ENCODE data around the gene GPR35.

Gene GPR35

DNA sequence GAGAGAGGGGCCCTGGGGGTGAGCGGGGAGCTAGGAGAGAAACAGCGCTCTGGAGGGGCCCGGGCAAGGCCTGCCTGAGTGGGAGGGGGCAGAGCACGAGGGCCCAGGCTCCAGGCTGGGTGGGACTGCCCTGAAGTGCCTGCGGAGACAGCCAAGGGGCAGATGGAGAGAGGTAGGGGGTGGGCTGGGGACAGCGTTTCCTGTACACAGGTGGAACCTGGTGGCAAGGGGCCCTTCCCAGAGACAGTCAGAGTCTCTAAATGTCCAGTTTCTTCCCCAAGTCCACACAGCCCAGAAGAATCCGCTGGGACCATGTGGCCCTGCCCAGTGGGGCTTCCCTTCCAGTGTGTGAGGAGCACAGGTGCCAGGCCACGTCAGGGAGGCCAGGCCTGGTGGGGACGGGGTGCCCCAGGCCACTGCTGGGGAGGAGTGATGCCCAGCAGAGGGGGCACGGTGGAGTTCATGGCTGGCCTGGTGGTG, 1.7 kb upstream of the GPR35 start:
- no peak for DNase-seq (ENCODE audit: low read depth)

DNA sequence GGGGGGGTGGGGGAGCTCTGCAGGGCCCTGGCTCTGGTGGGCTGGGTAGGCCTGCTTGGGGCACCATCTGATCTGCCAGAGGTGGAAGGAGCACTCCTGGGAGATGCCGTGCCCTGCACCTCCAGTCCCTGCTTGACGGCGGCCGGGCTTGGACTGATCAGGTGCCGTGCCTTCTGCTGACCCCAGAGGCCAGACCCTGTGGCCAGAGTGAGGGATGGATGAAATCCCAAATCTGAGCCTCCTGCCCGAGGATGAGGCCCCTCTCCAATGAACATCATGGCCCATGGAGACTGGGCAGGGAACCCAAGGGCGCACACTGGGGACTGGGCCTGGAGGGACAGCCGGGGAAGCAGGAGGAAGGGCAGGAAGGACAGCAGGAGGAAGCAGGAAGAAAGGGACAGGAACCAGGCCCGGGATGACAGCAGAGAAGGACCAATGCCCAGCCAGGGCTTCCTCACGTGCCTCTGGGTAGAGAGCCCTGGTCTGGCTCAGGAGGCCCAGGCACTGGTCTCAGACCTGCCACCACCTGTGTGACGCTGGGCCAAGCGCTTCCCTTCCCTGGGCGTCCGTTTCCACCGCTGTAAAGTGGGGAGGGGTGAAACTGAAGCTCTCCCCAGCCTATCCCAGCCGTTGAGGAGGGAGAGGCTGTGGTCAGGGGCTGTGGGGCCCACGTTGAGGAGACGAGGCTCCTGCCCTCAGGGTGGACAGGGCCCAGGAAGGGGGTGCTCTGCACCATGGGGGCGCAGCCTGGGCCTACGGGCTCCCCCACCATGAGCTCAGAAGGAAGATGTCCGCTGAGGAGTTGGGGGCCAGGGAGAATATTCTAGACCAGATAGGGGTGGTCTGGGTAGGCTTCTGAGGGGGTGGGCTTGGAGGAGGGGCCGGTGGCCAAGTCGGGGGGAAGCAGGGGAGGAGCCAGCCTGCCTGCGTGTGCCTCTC, 1.0 kb upstream of the GPR35 start:
- no peak for DNase-seq (ENCODE audit: low read depth)

DNA sequence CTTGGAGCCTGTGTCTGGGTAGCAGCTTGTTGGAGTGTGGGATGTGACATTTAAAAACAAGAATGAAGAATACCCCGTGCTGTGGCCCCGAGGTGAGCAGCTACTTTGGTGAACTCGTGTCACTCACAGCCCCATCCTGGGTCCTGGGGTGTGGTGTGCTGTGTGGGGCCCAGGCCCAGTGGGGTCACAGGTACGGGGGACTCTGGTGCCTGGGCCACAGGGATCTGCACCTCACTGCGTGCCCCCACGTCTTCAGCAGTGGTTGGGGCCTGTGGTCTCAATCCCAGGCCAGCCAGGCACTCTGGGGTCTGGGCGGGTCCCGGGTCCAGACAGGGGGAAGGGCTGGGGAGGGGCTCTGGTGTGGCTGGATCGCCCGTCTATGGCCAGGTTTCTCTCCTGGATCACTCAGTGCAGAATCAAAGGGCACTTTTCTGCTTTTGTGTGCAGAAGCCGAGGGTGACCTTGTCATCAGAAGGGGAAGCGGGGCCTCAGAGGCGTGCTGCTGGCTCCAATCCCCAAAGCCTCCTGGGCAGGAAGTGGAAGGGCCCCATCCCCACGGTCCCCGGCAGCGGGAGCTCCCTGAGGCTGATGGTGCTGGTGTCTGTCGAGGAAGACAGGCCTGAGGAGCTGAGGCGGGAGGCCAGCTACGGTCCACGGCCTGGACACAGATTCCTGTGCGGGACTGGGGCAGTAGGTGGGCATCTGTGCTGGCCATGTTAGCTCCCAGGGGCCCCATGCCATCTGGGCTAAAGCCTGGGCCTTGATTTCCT, 1.4 kb downstream of the GPR35 start:
- no peak for DNase-seq (ENCODE audit: low read depth)

DNA sequence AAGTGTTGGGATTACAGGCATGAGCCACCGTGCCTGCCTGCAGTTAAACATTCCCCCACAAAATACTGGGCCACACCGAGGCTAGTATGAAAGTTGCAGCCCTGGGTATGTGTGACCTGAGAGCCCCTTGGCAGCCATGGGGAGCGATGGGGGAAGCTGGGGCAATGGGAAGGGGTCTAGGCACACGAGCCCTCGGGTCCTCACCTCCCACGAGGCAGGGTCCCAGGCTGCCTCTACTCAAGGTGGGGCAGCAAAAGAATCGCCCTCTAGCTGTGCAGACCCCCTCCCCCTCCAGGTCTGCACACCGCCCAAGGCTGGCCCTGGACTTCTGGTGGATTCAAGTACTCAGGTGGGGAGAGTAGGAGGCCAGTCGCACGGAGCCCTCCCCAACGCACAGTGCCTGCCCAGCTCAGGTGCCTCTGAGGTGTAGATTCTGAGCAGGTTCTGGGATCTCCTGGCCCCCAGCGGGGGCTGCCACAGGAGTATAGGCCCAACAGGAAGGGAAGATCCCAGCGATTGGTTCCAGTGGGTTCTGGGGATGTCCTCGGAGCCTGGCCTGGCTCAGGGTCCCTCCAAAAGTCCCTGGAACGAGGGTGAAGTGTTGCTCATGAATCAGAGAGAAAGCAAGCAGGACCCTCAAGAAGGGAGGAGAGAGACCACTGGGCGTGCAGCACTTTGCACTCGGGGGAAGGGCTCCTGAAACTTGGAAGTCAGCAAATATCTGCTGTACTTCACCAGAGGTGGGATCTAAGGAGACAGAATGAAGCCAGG, 2.6 kb downstream of the GPR35 start:
- no peak for DNase-seq (ENCODE audit: low read depth)

DNA sequence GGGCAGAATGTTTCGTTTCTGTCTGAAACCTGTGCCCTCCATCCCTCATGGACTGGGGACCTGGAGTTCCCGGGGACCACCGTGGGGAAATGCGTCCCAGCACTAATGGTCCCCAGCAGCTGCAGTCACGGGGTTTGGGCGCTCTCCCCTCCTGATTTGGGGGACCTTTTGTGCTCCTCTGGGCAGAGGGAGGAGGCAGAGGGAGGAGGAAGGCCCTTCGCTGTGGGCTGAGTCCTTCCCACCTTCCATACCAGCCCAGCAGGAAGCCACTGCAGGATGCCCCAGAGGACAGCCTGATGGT, 3.2 kb downstream of the GPR35 start:
- DNase-seq (ENCODE audit: low read depth), result no peak

DNA sequence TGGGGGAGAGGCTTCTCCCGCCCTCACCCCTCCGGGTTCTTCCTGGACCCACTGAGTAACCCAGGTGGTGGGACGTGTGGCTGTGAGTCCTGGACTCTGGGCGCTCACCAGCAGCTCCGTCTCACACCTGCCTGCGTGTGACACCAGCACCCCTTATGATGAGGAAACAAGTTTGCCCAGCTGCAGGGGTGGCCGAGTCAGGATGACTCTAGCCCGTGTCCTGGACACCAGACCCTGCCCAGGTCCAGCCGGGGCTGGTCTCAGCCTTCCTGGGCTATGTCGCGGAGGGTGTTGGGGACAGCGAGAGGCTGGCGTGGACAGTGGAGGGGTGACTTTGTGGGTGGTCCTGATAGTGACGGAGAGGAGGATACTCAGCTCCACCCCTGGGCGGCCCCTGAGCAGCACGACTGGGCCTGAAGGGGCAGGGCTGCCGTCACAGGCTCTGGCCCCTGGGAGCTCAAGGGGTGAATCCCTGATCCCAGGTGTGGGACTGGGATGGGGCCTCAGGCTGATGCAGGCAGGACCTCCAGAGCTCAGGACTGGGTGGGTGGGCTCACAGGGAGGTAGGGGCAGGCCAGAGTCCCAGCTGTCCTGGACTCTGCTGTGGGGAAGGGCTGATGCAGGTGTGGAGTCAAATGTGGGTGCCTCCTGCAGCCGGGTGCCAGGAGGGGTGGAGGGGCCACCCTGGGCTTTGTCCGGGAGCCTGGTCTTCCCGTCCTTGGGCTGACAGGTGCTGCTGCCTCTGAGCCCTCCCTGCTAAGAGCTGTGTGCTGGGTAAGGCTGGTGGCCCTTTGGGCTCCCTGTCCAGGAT, 3.7 kb downstream of the GPR35 start:
- no peak for DNase-seq (ENCODE audit: low read depth)

DNA sequence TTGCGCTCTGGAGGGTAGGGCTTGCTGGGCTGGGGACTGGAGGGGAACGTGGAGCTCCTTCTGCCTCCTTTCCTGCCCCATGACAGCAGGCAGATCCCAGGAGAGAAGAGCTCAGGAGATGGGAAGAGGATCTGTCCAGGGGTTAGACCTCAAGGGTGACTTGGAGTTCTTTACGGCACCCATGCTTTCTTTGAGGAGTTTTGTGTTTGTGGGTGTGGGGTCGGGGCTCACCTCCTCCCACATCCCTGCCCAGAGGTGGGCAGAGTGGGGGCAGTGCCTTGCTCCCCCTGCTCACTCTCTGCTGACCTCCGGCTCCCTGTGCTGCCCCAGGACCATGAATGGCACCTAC, 4.3 kb downstream of the GPR35 start:
- no peak for DNase-seq (ENCODE audit: low read depth)

- no peak for DNase-seq (ENCODE audit: low read depth)
Measured at GRCh38 chr2:240629968-240630770, 4.9 kb downstream of the GPR35 start.

DNA sequence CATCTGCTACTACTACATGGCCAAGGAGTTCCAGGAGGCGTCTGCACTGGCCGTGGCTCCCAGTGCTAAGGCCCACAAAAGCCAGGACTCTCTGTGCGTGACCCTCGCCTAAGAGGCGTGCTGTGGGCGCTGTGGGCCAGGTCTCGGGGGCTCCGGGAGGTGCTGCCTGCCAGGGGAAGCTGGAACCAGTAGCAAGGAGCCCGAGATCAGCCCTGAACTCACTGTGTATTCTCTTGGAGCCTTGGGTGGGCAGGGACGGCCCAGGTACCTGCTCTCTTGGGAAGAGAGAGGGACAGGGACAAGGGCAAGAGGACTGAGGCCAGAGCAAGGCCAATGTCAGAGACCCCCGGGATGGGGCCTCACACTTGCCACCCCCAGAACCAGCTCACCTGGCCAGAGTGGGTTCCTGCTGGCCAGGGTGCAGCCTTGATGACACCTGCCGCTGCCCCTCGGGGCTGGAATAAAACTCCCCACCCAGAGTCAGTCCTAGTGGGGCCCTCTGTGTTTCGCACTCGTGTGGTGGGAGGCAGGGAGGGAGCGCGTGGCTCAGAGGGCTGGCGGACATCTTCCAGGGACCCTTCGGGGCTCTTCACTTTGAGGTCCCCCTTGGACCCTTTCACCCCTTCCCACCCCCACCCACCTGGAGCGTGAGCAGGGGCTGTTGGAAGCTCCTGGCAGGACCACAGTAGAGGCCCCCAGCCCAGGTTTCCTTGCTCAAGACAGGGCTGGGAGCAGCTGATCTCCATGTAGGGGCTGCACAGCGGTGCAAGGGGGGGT, 5.7 kb downstream of the GPR35 start:
- DNase-seq (ENCODE audit: low read depth), result no peak

- DNase-seq (ENCODE audit: low read depth), result no peak
Measured at GRCh38 chr2:240631548-240632305, 6.4 kb downstream of the GPR35 start.

GRCh38 chr2:240632306-240632721, 7.0 kb downstream of the GPR35 start:
- DNase-seq (ENCODE audit: low read depth), result no peak

DNA sequence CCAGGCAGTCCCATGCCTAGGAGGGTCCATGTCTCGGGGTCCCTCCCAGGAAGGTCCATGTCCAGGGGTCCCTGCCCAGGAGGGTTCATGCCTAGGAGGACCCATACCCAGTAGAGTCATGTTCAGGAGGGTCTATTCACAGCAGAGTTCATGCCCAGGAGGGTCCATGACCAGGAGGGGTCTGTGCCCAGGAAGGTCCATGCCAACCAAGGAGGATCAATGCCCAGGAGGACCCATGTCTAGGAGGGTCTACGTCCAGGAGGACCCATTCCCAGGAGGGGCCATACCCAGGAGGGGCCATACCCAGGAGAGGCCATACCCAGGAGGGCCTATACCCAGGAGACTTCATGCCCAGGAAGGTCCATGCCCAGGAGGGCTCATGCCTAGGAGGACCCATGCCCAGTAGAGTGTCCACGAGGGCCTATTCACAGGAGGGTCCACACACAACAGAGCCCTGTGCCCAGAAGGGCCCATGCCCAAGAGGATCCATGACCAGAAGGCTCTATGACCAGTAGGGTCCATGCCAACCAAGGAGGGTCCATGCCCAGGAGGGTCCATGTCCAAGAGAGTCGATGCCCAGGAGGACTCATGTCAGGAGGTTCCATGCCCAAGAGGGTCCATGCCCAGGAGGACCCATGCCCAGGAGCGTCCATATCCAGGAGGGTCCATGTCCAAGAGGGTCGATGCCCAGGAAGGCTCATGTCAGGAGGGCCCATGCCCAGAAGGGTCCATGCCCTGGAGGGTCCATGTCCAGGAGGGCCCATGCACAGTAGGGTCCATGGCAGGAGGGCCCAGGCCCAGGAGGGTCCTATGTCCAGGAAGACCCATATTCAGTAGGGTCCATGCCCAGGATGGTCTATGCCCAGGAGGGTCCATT, 10.1 kb downstream of the GPR35 start:
- no peak for DNase-seq (ENCODE audit: low read depth)

GRCh38 chr2:240635998-240636547, 10.8 kb downstream of the GPR35 start:
- DNase-seq (ENCODE audit: low read depth), result no peak

GRCh38 chr2:240636563-240637115, 11.4 kb downstream of the GPR35 start:
- DNase-seq (ENCODE audit: low read depth), result no peak

DNA sequence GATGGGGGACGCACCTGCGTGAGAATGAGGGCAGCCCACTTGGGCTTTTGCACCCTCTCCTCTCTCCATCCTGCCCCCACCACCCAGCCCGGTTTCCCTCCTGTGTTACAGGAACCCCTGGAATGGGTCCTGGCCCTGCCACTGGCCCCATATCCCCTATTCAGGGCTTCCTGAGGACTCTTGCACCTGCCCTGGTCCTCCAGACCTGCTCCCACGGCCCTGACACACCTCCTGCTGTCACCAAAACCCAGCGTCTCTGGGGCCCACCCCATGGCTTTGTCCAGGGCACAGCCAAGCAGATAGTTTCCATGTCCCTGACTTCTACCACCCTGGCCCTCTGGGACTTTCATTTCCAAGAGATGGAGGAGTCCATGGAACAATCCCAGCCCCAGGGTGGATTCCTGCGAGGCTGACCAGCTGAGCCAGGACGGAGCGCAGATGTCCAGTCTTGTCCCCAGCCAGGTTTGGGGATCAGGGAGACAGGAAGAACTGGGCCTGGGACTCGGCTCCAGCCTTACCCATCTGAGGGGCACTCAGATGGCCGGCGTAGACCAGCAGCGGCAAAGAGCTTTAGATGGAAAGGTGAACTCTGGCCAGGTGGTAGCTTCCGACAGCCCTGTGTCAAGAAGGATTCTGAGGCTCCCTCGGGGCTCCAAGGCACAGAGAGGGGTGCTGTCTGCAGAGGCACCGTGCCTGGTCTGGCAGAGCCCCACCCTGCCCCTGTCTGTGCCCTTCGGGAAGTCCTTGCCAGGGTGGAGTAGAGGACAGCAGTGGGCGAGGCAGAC, 12.0 kb downstream of the GPR35 start:
- DNase-seq (ENCODE audit: low read depth), result no peak

DNA sequence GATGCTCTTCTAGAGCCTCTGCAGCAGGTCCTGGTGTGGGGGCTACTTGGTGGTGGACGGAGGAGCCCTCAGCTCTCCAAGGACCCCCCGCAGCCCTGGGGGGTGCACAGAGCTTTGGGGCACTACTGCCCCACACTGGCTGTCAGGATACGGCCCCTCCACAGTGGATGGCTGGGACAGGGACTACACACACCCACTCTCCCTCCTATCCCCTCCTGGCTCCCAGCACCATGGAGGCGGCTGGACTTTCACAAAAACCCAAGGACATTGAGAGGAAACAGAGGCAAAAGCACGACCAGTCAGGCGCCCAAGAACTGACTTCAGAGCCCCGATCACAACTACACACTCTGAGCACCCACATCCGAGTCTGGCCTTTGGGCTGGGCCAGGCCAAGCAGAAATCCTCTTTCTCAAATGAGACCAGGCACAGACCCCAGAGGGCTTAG, 12.6 kb downstream of the GPR35 start:
- no peak for DNase-seq (ENCODE audit: low read depth)
